Inferior parietal cortex (tissue), 1 donor: ENCODE results near the gene FGF22.
"Not testable (repeated sequence)": the region's sequence is repeated elsewhere in the genome, so short reads cannot be mapped to it uniquely, and the experiment has no call there.

Experiments used
- DNase-seq: peaks from one replicate; pipeline ENCODE4 v3.0.0-alpha.2; 2016; ENCODE audit errors: extremely low spot score

The FGF22 gene

DNA sequence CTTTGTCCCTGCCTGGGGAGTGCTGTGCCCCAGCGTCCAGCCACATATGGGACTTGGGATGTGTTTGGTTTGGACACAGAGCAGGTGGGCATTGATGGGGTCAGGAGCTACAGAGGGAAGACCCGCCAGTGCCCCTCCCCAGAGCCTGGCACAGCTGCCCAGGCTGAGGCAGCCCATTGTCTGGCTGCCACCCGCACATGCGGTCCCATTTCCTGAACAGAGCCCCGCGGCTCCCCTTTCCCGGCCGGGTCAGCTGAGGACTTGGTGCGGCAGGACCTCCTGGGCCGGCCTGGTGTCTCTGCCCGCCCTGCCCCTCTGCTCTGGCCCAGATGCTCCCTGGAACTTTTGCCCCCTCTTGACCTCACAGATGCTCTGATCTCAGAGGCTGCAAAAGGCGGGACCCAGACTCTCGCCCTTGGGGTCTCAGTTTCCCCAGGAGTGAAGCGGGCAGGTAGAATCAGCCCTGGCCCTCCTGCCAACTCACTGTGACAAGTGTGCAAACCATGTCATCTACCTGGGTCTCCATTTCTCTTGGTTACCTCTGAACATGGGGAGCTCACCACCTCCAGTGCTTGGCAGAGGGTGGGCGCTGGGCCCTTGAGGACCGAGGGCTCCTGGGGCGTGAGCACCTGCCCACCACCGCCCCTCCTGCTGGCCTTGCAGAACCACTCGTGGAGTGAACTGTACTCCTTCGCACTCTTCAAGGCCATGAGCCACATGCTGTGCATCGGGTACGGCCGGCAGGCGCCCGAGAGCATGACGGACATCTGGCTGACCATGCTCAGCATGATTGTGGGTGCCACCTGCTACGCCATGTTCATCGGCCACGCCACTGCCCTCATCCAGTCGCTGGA, 32.2 kb upstream of the FGF22 start:
- DNase-seq: no peak

DNA sequence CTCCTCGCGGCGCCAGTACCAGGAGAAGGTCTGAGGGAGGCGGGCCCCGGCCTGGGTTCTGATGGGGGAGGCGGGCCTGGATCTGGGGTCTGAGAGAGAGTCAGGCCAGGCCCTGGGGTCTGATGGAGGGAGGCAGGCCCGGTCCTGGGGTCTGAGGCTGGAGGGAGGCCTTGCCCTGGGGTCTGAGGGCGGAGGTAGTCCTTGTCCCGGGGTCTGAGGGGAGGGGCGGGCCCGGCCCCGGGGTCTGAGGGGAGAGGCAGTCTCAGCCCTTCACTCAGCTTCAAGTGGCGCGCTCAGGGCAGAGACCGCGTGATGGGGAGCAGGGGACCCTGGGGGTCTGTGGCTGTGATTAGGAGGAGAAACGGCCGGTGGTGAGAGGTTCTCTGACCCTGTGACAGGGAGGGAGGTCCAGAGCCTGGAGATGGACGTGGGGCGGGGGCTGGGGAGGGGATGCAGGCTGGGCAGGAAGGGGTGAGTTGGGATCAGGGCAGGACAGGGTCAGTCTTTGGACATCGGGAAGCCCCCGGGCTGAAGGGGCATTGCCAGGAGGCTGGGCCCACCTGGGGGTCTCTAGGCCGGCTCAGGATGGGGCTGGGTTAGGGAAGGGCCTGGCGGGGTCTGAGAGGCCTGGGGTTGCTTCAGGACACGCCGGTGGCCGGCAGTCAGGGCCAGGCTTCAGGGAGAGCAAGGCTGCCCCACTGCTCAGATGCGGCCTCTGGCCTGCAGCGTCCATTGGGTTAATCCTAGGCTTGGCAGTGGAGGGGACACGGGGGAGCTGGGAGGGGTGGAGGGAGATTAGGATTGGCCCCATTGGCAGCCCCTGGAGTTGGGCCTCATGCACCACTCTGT, 31.3 kb upstream of the FGF22 start:
- DNase-seq: no peak

DNA sequence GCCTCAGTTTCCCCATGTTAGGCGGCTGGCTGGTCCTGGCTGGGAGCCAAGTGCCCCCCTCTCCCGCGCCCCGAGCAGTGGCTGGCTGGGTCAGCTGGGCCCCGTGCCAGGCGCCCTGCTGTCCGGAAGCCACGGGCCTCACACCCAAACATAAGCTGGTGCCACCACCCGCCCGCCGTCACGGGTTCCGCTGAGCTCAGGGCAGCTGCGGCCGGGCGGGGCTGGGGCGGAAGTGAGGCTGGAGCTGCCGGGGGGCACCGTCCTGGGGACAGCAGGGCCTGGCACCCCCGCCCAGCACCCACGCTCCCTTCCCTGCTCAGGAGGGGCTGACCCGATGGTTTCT, 30.7 kb upstream of the FGF22 start:
- peak; percentile 54 for DNase-seq

DNA sequence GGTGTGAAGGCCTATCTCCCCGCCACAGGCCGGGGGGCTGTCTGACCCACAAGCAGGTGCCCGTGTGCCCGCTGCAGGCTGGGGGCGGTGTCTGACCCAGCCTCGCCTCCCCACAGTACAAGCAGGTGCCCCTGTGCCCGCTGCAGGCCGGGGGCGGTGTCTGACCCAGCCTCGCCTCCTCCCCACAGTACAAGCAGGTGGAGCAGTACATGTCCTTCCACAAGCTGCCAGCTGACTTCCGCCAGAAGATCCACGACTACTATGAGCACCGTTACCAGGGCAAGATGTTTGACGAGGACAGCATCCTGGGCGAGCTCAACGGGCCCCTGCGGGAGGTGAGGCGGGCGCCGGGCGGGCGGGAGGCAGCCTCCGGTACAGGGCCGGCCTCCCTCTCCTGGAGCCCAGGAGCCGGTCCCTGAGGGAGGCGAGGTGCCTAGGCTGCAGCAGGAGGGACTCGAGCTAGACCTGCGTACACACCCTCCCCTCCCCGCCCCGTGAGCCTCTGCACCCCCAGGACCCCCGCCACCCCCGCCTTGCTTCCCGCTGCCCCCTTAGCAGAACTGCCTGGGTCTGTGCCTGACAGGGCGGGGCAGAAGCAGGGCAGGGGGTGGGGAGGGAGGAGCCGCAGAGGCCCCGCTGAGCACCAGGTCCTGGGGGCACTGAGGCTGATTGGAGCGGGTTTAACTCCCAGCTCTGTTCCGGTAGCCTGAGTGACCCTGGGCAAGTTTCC, 29.4 kb upstream of the FGF22 start:
- no peak for DNase-seq

DNA sequence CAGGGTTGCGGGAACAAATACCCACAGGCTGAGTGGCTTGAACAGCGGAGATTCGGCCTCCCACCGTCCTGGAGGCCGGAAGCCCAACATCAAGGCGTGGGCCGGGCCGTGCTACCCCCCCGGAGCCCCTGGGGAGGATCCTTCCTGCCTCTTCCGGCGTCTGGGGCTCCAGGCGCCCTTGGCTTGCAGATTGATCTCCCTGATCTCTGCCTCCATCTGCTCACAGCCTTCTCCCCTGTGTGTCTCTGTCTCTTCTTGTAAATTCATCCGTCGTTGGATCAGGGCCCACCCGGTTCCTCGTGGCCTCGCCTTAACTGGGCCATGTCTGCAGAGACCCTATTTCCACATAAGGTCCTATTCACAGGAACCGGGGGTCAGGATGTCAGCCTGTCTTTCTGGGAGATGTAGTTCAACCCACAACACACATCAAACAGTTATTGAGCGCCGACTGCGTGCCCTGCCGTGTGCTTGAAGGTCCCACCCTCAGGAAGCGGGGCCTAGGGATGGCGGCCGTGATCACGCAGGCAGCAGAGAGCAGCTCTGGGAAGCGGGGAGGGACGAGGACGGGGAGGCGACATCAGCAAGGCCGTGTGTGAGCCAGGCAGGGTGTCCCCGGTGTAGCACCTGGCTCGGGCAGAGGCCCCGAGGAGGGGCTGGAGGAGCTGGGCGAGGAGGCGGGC, 28.7 kb upstream of the FGF22 start:
- DNase-seq: no peak

DNA sequence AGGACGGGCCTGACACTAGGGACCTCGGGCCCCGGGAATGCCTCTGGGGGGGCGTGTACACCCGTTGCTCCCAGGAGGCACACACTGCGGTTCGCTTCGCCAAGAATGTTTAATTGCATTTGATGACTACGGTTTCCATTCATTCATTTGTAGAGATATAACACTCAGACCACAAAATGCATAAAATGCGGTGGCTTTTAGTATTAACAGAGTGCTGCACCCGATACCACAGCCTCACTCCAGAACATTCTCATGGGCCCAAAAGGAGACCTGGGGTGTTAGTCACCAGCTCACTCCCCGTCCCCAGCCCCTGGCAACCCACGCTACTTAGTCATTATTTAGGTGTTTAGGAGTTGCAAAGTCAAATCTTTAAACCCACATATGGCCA, 28.2 kb upstream of the FGF22 start:
- DNase-seq: no peak

DNA sequence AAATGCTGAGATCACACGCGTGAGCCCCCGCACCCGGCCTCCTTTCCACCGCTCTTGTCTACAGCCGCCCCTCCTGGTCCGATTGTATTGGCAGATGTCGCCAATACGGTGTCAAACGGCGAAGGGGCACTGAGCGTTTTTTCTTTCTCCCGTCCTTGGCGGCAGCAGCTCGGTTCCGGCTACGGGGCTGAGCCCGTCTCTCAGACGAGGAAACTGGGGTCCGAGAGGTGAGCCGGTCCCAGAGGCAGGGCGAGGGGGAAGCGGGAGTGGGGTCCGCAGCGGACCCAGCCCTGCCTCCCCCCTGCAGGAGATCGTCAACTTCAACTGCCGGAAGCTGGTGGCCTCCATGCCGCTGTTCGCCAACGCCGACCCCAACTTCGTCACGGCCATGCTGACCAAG, 26.7 kb upstream of the FGF22 start:
- no peak for DNase-seq

DNA sequence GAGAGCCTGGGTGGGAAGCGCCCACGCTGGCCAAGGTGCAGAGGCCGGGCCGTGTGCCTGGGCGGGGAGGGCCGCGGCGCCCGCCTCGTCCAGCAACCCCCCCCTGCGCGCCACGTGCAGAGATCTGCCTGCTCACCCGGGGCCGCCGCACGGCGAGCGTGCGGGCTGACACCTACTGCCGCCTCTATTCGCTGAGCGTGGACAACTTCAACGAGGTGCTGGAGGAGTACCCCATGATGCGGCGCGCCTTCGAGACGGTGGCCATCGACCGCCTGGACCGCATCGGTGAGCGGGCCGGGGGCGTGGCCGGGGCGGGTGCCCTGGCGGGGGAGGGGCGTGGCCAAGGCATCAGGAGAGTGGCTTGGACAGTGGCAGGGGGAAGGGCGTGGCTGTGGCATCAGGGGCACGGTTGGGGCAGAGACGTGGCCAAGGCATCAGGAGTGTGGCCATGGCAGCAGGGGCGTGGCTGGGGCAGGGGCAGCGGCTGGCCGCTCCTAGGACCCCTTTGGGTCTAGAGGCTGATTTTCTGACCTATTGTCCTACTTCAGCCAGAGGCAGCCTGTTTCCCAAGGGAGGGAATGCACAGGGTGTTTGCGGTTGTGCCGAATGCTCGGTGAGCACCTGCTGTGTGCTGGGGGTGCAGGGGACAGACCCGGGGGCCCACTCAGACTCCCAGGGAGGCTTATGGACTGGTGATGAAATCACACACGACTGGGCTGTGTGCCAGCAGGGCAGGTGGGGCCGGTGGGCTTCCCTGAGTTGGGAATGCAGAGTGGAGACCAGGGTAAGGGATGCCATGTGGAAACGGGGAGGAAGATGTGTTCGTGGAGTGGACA, 25.7 kb upstream of the FGF22 start:
- no peak for DNase-seq

DNA sequence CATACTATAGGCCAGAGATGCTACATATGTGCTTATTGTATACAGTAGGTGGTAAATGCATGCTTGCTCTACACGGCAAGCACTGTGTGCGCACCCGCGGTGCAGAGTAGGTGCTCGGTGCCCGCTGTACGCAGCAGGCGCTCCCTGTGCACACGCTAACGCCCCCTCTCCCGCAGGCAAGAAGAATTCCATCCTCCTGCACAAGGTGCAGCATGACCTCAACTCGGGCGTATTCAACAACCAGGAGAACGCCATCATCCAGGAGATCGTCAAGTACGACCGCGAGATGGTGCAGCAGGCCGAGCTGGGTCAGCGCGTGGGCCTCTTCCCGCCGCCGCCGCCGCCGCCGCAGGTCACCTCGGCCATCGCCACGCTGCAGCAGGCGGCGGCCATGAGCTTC, 24.1 kb upstream of the FGF22 start:
- DNase-seq: no peak

DNA sequence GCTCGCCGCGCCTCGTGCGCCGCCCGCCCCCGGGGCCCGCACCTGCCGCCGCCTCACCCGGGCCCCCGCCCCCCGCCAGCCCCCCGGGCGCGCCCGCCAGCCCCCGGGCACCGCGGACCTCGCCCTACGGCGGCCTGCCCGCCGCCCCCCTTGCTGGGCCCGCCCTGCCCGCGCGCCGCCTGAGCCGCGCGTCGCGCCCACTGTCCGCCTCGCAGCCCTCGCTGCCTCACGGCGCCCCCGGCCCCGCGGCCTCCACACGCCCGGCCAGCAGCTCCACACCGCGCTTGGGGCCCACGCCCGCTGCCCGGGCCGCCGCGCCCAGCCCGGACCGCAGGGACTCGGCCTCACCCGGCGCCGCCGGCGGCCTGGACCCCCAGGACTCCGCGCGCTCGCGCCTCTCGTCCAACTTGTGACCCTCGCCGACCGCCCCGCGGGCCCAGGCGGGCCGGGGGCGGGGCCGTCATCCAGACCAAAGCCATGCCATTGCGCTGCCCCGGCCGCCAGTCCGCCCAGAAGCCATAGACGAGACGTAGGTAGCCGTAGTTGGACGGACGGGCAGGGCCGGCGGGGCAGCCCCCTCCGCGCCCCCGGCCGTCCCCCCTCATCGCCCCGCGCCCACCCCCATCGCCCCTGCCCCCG, 23.5 kb upstream of the FGF22 start:
- DNase-seq: no peak

DNA sequence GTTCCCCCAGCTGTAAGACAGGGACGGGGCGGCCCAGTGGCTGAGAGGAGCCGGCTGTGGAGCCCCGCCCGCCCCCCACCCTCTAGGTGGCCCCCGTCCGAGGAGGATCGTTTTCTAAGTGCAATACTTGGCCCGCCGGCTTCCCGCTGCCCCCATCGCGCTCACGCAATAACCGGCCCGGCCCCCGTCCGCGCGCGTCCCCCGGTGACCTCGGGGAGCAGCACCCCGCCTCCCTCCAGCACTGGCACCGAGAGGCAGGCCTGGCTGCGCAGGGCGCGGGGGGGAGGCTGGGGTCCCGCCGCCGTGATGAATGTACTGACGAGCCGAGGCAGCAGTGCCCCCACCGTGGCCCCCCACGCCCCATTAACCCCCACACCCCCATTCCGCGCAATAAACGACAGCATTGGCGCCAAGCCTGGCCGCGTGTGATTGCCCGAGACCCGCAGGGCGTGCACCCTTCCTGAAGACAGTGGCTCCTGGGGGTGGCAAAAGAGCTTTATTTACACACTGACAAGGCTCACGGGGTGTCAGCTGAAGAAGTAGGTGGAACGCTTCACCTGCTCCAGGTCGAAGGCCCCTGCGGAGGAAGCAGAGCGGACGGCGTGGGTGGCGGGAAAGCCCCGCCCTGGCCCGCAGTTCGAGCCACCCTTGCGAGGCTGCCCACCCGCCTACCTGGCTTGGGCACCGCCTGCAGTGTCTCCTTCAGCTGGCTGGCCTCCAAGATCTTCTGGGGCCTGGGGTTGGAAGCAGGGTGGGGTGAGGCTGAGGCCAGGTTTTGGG, 22.7 kb upstream of the FGF22 start:
- no peak for DNase-seq

DNA sequence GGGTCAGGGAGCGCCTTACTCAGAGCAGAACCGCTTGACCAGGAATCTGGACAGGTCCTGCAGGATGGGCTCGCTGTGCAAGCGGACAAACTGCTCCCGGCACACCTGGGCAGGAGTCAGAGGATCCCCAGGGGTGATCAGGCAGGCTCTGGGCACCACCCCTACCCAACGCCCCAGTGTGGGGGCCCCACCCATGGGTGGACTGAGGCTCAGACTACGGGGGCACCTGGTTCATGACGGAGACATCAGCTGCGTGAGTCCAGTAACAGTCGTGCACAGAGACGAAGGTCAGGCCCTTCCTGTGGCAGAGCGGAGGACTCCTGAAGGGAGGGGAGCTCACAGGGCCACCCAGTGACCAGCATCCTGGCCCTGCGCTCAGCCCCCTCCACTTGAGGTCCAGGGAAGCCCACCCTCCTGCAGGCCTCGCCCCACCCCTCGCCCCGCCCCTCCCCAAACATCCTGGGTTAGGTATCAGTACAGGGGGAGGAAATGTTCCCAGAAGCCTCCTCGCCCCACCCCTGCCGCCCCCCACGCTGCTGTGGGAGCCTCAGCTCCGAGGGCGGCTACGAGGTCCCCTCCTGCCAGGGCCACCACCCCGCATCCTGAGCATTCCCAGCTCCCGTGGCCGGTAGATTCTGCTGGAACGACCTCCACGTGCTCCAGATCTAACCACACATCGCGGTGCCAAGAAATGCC, 22.0 kb upstream of the FGF22 start:
- no peak for DNase-seq

DNA sequence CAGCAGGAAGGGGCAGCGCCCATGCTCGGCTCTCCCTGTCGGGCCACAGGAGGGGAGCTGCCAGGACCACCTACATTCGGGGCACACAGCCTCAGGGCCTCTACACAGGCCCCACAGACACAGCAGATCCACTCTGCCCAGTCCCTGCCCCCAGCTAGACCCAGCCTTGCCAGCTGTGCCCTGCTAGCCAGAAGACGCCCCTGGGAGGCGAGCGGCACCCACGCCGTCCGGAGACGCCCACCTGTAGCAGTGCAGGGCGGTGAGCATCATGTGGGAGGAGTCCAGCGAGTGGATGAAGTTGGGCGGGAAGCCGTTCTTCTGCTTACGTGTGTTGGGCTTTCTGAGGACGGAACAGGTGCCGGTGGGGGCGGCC, 21.4 kb upstream of the FGF22 start:
- no peak for DNase-seq

DNA sequence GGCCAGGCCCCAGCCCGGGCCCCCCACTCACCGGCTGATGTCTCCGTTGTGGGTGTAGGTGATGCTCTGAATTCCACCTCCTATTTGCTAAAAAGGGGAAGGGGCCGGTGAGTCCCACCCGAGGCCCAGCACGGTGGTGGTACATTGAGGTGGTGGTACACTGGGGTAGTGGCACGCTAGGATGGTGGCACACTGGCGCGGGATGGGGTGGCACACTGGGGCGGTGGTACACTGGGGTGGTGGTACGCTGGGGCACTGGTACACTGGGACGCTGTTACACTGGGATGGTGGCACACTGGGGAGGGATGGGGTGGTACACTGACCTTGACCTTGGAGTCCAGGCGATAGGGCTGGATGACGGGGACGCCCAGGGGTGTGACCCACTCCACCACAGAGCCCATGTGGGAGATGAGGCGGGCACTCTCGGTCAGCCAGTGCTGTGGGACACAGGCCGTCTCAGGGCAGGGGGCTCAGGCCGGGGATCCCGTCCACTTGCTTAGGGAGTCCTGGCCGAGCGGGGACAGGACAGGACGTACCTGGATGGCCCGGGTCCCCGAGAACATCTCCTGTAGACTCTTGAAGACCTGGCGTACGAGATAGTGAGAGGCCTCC, 20.9 kb upstream of the FGF22 start:
- no peak for DNase-seq

DNA sequence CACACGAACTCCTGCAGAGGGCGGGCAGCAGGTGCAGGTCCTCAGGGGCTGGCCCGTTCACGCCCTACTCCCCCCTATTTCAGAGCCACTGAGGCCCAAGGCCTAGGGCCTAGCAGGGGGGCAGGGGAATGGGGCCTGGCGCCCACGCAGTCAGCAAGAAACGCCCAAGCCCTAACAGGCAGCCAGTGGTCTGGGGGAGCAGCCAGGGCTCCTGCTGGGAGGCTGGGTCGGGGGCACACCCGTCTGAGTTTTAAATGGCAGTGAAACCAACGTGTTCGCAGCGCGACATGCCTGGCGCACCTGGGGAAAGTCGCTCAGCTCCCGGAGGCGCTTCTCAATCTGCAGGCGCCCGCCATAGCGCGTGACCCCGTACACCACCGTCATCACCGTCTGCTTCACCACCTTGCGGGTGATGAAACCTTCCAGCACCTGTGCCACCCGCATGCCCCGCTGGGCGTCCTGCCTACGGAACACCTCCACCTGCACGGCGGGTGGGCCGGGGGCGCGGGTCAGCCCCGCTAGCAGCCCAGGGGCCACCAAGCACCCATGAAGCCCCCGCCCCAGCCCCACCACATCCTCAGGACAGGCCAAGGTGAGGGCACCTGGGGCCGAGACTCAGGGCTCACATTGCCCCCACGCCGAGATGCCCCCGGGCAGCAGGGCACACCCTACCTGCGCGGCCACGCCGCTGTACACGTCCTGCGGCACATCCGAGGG, 20.2 kb upstream of the FGF22 start:
- DNase-seq: no peak

DNA sequence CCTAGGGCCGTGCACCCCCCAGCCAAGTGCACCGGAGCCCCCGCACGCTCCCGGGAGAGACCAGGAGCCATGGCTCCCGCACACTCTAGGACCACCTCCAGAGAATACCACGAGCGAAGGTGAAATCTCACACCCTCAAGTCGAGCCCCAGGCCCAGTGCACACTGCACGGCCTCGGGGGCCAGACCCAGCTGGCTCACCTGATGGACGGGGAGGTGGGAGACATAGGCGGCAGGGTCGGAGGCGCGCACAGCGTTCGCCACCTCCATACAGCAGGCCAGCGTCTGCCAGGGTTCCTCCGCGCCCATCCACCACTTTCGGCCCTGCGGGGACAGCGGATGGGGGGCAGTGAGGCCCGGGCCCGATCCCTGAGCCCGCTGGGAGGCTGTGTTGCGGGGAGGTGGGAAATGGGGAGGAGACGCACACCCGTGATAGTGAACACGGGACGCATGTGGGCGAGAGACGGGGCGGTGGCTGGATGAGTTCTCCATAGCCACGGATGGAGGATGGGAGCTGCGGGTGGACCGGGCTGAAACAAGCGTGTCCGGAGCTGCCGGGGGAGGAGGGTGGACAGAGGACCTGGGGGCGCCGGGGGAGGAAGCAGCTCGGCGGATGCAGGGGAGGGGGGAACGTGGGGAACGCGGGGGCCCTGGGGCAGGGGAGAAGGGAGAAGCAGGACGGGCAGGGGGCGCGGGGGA, 19.4 kb upstream of the FGF22 start:
- no peak for DNase-seq

DNA sequence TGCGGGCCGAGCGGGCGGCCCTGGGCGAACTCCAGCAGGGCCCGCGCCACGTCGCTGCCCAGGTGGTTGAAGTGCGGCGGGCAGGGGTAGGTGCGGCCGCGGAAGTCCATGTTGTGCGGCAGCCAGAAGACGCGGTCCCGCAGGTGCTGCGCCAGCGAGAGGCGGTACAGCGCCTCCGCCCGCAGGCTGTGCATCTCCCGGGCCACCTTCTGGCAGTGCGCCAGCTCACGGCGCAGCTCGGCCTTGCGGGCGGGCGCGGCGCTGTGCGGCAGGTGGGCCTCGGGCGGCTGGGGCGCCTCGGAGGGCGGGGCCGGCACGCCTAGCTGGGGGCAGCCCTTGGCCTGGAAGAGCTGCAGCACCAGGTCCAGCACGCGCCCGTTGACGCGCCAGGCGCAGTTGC, 18.5 kb upstream of the FGF22 start:
- not testable (repeated sequence) for DNase-seq
